Stimulated activated CD8-positive, alpha-beta memory T cell treated with anti-CD3 and anti-CD28 coated beads, Interleukin-12 subunit alpha, Interleukin-12 subunit beta, amount 100 ng/mL, for 1 hour (primary cell): ENCODE results near the gene PARP1.

Experiments
- DNase-seq: peaks from one replicate; pipeline ENCODE4 v3.0.0-alpha.2; 2020; ENCODE audit warnings: low read depth

The PARP1 gene

GRCh38 chr1:226405411-226405988, 2.4 kb downstream of the PARP1 start:
- DNase-seq, result no peak

GRCh38 chr1:226404904-226405222, 3.0 kb downstream of the PARP1 start:
- no peak for DNase-seq

- DNase-seq, result no peak
Observed at GRCh38 chr1:226404063-226404903, 3.6 kb downstream of the PARP1 start.

GRCh38 chr1:226403201-226404034, 4.5 kb downstream of the PARP1 start:
- no peak for DNase-seq

GRCh38 chr1:226402739-226403165, 5.1 kb downstream of the PARP1 start:
- DNase-seq, result no peak

GRCh38 chr1:226401355-226402303, 6.3 kb downstream of the PARP1 start:
- no peak for DNase-seq

GRCh38 chr1:226400519-226401354, 7.2 kb downstream of the PARP1 start:
- no peak for DNase-seq

GRCh38 chr1:226397955-226398636, 9.8 kb downstream of the PARP1 start:
- no peak for DNase-seq

- DNase-seq, result no peak
Observed at GRCh38 chr1:226397011-226397926, 10.6 kb downstream of the PARP1 start.

- DNase-seq, result no peak
Observed at GRCh38 chr1:226395753-226396152, 12.1 kb downstream of the PARP1 start.

GRCh38 chr1:226394462-226394861, 13.4 kb downstream of the PARP1 start:
- DNase-seq, result no peak

- no peak for DNase-seq
Observed at GRCh38 chr1:226390681-226391080, 17.2 kb downstream of the PARP1 start.

GRCh38 chr1:226388131-226388530, 19.8 kb downstream of the PARP1 start:
- DNase-seq, result no peak

- DNase-seq, result no peak
Observed at GRCh38 chr1:226384717-226385116, 23.2 kb downstream of the PARP1 start.

GRCh38 chr1:226384040-226384439, 23.9 kb downstream of the PARP1 start:
- DNase-seq, result no peak

GRCh38 chr1:226382030-226382429, 25.9 kb downstream of the PARP1 start:
- no peak for DNase-seq

- DNase-seq, result no peak
Observed at GRCh38 chr1:226381226-226381998, 26.5 kb downstream of the PARP1 start.

- DNase-seq, result no peak
Observed at GRCh38 chr1:226378071-226378470, 29.8 kb downstream of the PARP1 start.
